H9 (cell line): ENCODE measurements around the gene SNRNP200. TPM values are rescaled to one million over a fixed set of nuclear protein-coding genes. Genes with fewer than 3 reads are reported as not detected.

Experiments
- DNase-seq: peaks from one replicate; pipeline ENCODE4 v3.0.0-alpha.2; 2017
- H2AFZ ChIP-seq: one replicate; pipeline ENCODE4 v1.6.1; 2013; ENCODE audit warnings: mild to moderate bottlenecking, low read length, control low read depth, moderate library complexity
- H2AK5ac ChIP-seq: 2 replicates; pipeline ENCODE4 v1.6.1; 2013; ENCODE audit warnings: low read length, control low read depth, mixed read lengths; ENCODE audit not compliant: insufficient read length
- H2BK120ac ChIP-seq: one replicate; pipeline ENCODE4 v1.6.1; 2013; ENCODE audit warnings: low read depth, mild to moderate bottlenecking, low read length, control low read depth, inconsistent platforms; ENCODE audit not compliant: poor library complexity, severe bottlenecking
- H2BK12ac ChIP-seq: 2 replicates; pipeline ENCODE4 v1.6.1; 2013; ENCODE audit warnings: low read length, control low read depth, mixed read lengths, low read depth; ENCODE audit not compliant: insufficient read length
- H2BK15ac ChIP-seq: 2 replicates; pipeline ENCODE4 v1.6.1; 2013; ENCODE audit warnings: low read depth, low read length, control low read depth
- H2BK20ac ChIP-seq: one replicate; pipeline ENCODE4 v1.6.1; 2013; ENCODE audit warnings: low read depth, mild to moderate bottlenecking, low read length, control low read depth, inconsistent platforms; ENCODE audit not compliant: poor library complexity, severe bottlenecking
- H2BK5ac ChIP-seq: 2 replicates; pipeline ENCODE4 v1.6.1; 2013; ENCODE audit warnings: low read length, control low read depth, mixed read lengths; ENCODE audit not compliant: insufficient read length
- H3K14ac ChIP-seq: 2 replicates; pipeline ENCODE4 v1.6.1; 2013; ENCODE audit warnings: low read length, control low read depth; ENCODE audit not compliant: insufficient read depth
- H3K18ac ChIP-seq: 2 replicates; pipeline ENCODE4 v1.6.1; 2013; ENCODE audit warnings: low read depth, mild to moderate bottlenecking, mixed read lengths, low read length, control low read depth; ENCODE audit not compliant: insufficient read length
- H3K23ac ChIP-seq: 2 replicates; pipeline ENCODE4 v1.6.1; 2013; ENCODE audit warnings: low read length, control low read depth, mixed read lengths, low read depth; ENCODE audit not compliant: insufficient read length
- H3K23me2 ChIP-seq: 2 replicates; pipeline ENCODE4 v1.6.1; 2013; ENCODE audit warnings: low read depth, mild to moderate bottlenecking, mixed read lengths, low read length, control low read depth; ENCODE audit not compliant: insufficient read length, poor library complexity, severe bottlenecking
- H3K27ac ChIP-seq: 2 replicates; pipeline ENCODE4 v1.5.1; 2013; ENCODE audit warnings: low read length, control low read depth, mixed read lengths, low read depth; ENCODE audit not compliant: insufficient read length
- H3K27me3 ChIP-seq: 2 replicates; pipeline ENCODE4 v1.6.1; 2013; ENCODE audit warnings: low read length, control low read depth, inconsistent platforms; ENCODE audit not compliant: insufficient read depth
- H3K4ac ChIP-seq: 2 replicates; pipeline ENCODE4 v1.6.1; 2013; ENCODE audit warnings: low read depth, mild to moderate bottlenecking, control low read depth, inconsistent platforms, low read length, moderate library complexity
- H3K4me1 ChIP-seq: 2 replicates; pipeline ENCODE4 v1.6.1; 2013; ENCODE audit warnings: low read length, control low read depth, inconsistent platforms; ENCODE audit not compliant: insufficient read depth
- H3K4me2 ChIP-seq: 2 replicates; pipeline ENCODE4 v1.6.1; 2013; ENCODE audit warnings: low read length, control low read depth, mixed read lengths; ENCODE audit not compliant: insufficient read length, insufficient read depth
- H3K56ac ChIP-seq: 2 replicates; pipeline ENCODE4 v1.6.1; 2013; ENCODE audit warnings: low read depth, mild to moderate bottlenecking, mixed read lengths, low read length, control low read depth; ENCODE audit not compliant: insufficient read length
- H3K79me1 ChIP-seq: 2 replicates; pipeline ENCODE4 v1.6.1; 2013; ENCODE audit warnings: low read depth, mild to moderate bottlenecking, moderate library complexity, low read length, control low read depth, inconsistent platforms; ENCODE audit not compliant: insufficient read depth, poor library complexity, severe bottlenecking
- H3K79me2 ChIP-seq: 2 replicates; pipeline ENCODE4 v1.6.1; 2013; ENCODE audit warnings: low read length, control low read depth, inconsistent platforms; ENCODE audit not compliant: insufficient read depth
- H3K9ac ChIP-seq: 2 replicates; pipeline ENCODE4 v1.6.1; 2013; ENCODE audit warnings: low read length, control low read depth, mixed read lengths; ENCODE audit not compliant: insufficient read length; ENCODE audit errors: extremely low read depth
- H3K9me3 ChIP-seq: one replicate; pipeline ENCODE4 v1.6.1; 2013; ENCODE audit warnings: low read depth, low read length, inconsistent platforms; ENCODE audit not compliant: control insufficient read depth
- H3T11ph ChIP-seq: one replicate; pipeline ENCODE4 v1.6.1; 2013; ENCODE audit warnings: mild to moderate bottlenecking, low read length, control low read depth, inconsistent platforms
- H4K20me1 ChIP-seq: one replicate; pipeline ENCODE4 v1.6.1; 2013; ENCODE audit not compliant: control insufficient read depth, insufficient read length, insufficient read depth
- H4K5ac ChIP-seq: 2 replicates; pipeline ENCODE4 v1.6.1; 2013; ENCODE audit warnings: low read depth, mild to moderate bottlenecking, mixed read lengths, low read length, control low read depth; ENCODE audit not compliant: insufficient read length
- H4K8ac ChIP-seq: replicated peaks from 2 replicates; pipeline ENCODE4 v1.6.1; 2013; ENCODE audit warnings: low read length, control low read depth, mixed read lengths, low read depth; ENCODE audit not compliant: insufficient read length
- H4K91ac ChIP-seq: 2 replicates; pipeline ENCODE4 v1.6.1; 2013; ENCODE audit warnings: low read depth, mild to moderate bottlenecking, moderate library complexity, mixed read lengths, low read length, control low read depth; ENCODE audit not compliant: insufficient read length
- H3K27ac Mint-ChIP-seq, 3 experiments: 2 replicates in 2 of 3; 3 replicates in 1 of 3; pipeline ENCODE4 v1.8.0; 2020 to 2021; ENCODE audit warnings: mixed read lengths in 3 of 3, mild to moderate bottlenecking in 1 of 3, moderate library complexity in 1 of 3
- H3K27me3 Mint-ChIP-seq: 2 replicates; pipeline ENCODE4 v1.8.0; 2021; ENCODE audit warnings: low read depth, mild to moderate bottlenecking, moderate library complexity, mixed read lengths
- H3K36me3 Mint-ChIP-seq, 3 experiments: 2 replicates in 2 of 3; 3 replicates in 1 of 3; pipeline ENCODE4 v1.8.0; 2020 to 2021; ENCODE audit warnings: low read depth in 3 of 3, mixed read lengths in 3 of 3; ENCODE audit not compliant: insufficient read depth in 1 of 3
- H3K4me1 Mint-ChIP-seq, 2 experiments: 2 replicates each; pipeline ENCODE4 v1.8.0; 2020; ENCODE audit warnings: mixed read lengths in 2 of 2
- H3K4me3 Mint-ChIP-seq, 2 experiments: 2 replicates in 1 of 2; 3 replicates in 1 of 2; pipeline ENCODE4 v1.8.0; 2020 to 2021; ENCODE audit warnings: mild to moderate bottlenecking in 2 of 2, mixed read lengths in 2 of 2, moderate library complexity in 1 of 2
- H3K9me3 Mint-ChIP-seq, 2 experiments: 2 replicates in 1 of 2; 3 replicates in 1 of 2; pipeline ENCODE4 v1.8.0; 2020; ENCODE audit warnings: mild to moderate bottlenecking in 2 of 2, mixed read lengths in 2 of 2, moderate library complexity in 1 of 2
- WGBS: extraction: QIAGEN DNeasy Blood & Tissue Kit; methylation state at CpG from one replicate; pipeline ENCODE4 v1.1.7; 2013; ENCODE audit warnings: missing lambda C conversion rate, low lambda C conversion rate, mixed read lengths; ENCODE audit not compliant: insufficient read length; ENCODE audit errors: extremely low coverage; 5-methylcytosine and 5-hydroxymethylcytosine counted together
- total RNA-seq: library from RNA; stranded (reverse); gene quantifications from 2 replicates; pipeline ENCODE4 v1.2.1, GENCODE V29; 2021
- TF ChIP-seq, protein P1 (sequence below): fragments of 200-600 bp; sonication (generic); conservative IDR thresholded peaks from 3 replicates; pipeline ENCODE4 v1.8.0; 2021; ENCODE audit warnings: antibody characterized with exemption, mild to moderate bottlenecking

The SNRNP200 gene
- total RNA-seq, 1 experiment from 2014 or later, result 215 TPM

GRCh38 chr2:96315005-96315399, 9.7 kb upstream of the SNRNP200 start:
- no peak overlapping the region for H3K18ac ChIP-seq
- Mint-ChIP-seq H3K4me1 (peaks cover 3 to 4% of the 10 kb centered on the region in 2 experiments; a peak in 1 of 4 replicates), H3K4me3 (no peak overlapping the region), H3K27ac (no peak overlapping the region), H3K9me3 (no peaks in the 10 kb centered on the region), H3K27me3 (peaks cover 39% of the 10 kb centered on the region), H3K36me3 (no peaks in the 10 kb centered on the region; a peak in 1 of 7 replicates)
- H2BK15ac ChIP-seq, result no peak overlapping the region
- H3K56ac ChIP-seq, result no peak overlapping the region
- H2AFZ ChIP-seq, result no peak overlapping the region
- H3K27me3 ChIP-seq, result no peaks in the 10 kb centered on the region; the same call in 1 of the 2 replicates
- no peak overlapping the region for H3K4ac ChIP-seq
- H3K9ac ChIP-seq, result no peak overlapping the region
- H3K23ac ChIP-seq, result no peak overlapping the region
- no peak overlapping the region for H3T11ph ChIP-seq
- no peak overlapping the region for H4K5ac ChIP-seq
- no peak overlapping the region for H3K4me2 ChIP-seq
- H3K23me2 ChIP-seq, result no peaks in the 10 kb centered on the region
- H2BK20ac ChIP-seq, result no peak overlapping the region
- H2BK120ac ChIP-seq, result no peak overlapping the region
- peak overlapping the region; percentile 50 for H2BK12ac ChIP-seq
- no peaks in the 10 kb centered on the region for H3K79me1 ChIP-seq
- no peak overlapping the region for H3K14ac ChIP-seq
- no peaks in the 10 kb centered on the region for H3K4me1 ChIP-seq
- no peaks in the 10 kb centered on the region for H4K20me1 ChIP-seq
- no peaks in the 10 kb centered on the region for H3K9me3 ChIP-seq
- H3K79me2 ChIP-seq, result no peaks in the 10 kb centered on the region
- WGBS, result no CpG with 5 or more reads among the region's 3 CpGs
- no peak overlapping the region for H3K27ac ChIP-seq
- no peak overlapping the region for H4K91ac ChIP-seq
- no peak overlapping the region for H4K8ac ChIP-seq
- H2AK5ac ChIP-seq, result no peak overlapping the region
- TF ChIP-seq, protein P1, sequence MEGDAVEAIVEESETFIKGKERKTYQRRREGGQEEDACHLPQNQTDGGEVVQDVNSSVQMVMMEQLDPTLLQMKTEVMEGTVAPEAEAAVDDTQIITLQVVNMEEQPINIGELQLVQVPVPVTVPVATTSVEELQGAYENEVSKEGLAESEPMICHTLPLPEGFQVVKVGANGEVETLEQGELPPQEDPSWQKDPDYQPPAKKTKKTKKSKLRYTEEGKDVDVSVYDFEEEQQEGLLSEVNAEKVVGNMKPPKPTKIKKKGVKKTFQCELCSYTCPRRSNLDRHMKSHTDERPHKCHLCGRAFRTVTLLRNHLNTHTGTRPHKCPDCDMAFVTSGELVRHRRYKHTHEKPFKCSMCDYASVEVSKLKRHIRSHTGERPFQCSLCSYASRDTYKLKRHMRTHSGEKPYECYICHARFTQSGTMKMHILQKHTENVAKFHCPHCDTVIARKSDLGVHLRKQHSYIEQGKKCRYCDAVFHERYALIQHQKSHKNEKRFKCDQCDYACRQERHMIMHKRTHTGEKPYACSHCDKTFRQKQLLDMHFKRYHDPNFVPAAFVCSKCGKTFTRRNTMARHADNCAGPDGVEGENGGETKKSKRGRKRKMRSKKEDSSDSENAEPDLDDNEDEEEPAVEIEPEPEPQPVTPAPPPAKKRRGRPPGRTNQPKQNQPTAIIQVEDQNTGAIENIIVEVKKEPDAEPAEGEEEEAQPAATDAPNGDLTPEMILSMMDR, result no peak
- H2BK5ac ChIP-seq, result no peak overlapping the region
- DNase-seq, result no peak
